ENCODE measurements around the gene EHHADH. TPM values are rescaled to one million over a fixed set of nuclear protein-coding genes. Genes with fewer than 3 reads are reported as not detected.
"Not testable (repeated sequence)": the region's sequence is repeated elsewhere in the genome, so short reads cannot be mapped to it uniquely, and the experiment has no call there.

EHHADH gene
- total RNA-seq, 4 donors from 2014 or later = 7.4 to 23.7 (median 15.6) TPM

DNA sequence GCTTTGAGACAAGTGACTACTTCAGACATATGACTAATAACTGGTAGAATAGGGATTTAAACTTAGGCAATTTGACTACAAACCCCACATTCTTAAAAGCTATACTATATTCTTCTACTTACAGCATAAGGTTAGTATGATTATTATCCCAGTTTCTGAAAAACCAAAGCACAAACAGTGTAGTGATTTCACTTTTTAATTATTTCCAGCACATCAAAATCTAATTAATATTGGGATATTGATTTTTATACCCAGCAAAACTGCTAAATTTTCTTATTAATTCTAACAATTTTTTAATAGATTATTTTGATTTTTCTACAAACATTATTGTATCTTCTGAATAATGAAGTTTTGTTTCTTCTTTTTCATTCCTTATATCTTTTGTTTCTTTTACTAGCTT is 16.9 kb downstream of the EHHADH start:
- intact Hi-C loops (cut with DNase I) = no loop called here
- no peak for TF ChIP-seq POLR2A (IDR thresholded peaks at IDR 0.05)
- TF ChIP-seq, protein P1, sequence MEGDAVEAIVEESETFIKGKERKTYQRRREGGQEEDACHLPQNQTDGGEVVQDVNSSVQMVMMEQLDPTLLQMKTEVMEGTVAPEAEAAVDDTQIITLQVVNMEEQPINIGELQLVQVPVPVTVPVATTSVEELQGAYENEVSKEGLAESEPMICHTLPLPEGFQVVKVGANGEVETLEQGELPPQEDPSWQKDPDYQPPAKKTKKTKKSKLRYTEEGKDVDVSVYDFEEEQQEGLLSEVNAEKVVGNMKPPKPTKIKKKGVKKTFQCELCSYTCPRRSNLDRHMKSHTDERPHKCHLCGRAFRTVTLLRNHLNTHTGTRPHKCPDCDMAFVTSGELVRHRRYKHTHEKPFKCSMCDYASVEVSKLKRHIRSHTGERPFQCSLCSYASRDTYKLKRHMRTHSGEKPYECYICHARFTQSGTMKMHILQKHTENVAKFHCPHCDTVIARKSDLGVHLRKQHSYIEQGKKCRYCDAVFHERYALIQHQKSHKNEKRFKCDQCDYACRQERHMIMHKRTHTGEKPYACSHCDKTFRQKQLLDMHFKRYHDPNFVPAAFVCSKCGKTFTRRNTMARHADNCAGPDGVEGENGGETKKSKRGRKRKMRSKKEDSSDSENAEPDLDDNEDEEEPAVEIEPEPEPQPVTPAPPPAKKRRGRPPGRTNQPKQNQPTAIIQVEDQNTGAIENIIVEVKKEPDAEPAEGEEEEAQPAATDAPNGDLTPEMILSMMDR (IDR thresholded peaks at IDR 0.05) = no peak
- no peaks in the 10 kb centered on the region for H3K9me3 ChIP-seq
- no peaks in the 10 kb centered on the region for H3K27me3 ChIP-seq
- no peak overlapping the region for H3K27ac ChIP-seq
- H3K4me3 ChIP-seq (replicated peaks in 1 of 3) = no peak overlapping the region
- peaks cover 0 to 7% of the 10 kb centered on the region in 2 donors for H3K36me3 ChIP-seq
- DNase-seq = no peak
- no peaks in the 10 kb centered on the region for H3K4me1 ChIP-seq

DNA sequence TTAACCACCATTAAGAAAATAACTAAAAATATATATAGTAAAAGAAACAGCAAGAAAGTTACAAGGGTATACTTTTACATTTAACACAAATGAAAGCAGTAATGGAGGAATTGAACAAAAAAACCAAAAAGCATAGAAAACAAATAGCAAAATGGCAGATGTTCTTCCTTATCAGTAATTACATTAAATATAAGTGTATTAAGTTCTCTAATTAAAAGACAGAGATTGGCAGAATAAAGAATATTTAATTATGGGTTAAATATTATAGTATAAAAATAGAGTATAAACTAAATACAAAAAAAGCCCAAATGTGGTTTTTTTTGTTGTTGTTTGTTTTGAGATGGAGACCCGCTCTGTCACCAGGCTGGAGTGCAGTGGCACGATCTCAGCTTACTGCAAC is 20.5 kb downstream of the EHHADH start:
- H3K9me3 ChIP-seq = no peaks in the 10 kb centered on the region
- no peaks in the 10 kb centered on the region for H3K27me3 ChIP-seq
- TF ChIP-seq POLR2A (IDR thresholded peaks at IDR 0.05) = no peak
- TF ChIP-seq, protein P1 (IDR thresholded peaks at IDR 0.05) = no peak
- DNase-seq = no peak
- no peak overlapping the region for H3K4me3 ChIP-seq (replicated peaks in 1 of 3)
- 93 to 100% methylated on average over 2 of the region's 2 CpGs for WGBS, 2 donors
- H3K27ac ChIP-seq = no peak overlapping the region
- intact Hi-C loops (cut with DNase I) = no loop called here
- H3K4me1 ChIP-seq = no peaks in the 10 kb centered on the region
- H3K36me3 ChIP-seq = peaks cover 0 to 7% of the 10 kb centered on the region in 2 donors

DNA sequence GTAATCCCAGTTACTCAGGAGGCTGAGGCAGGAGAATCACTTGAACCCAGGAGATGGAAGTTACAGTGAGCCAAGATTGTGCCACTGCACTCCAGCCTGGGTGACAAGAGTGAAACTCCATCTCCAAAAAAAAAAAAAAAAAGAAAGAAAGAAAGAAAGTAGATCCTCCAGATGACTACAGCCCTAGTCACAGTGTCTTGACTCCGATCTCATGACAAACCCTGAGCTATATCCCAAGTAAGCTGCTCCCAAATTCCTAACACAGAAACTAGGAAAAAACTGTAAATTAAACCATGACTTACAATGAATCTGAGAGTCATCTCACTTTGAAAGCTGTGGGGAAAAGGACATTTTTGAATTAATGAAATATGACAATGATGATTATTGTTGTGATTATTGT is 27.3 kb downstream of the EHHADH start:
- H3K4me3 ChIP-seq (replicated peaks in 1 of 3); intact Hi-C loops (cut with DNase I); H3K4me1 ChIP-seq; DNase-seq; H3K27ac ChIP-seq; H3K36me3 ChIP-seq; H3K9me3 ChIP-seq; H3K27me3 ChIP-seq: not testable (repeated sequence)
- 94 to 100% methylated on average over 1 of the region's 1 CpG for WGBS, 2 donors

DNA sequence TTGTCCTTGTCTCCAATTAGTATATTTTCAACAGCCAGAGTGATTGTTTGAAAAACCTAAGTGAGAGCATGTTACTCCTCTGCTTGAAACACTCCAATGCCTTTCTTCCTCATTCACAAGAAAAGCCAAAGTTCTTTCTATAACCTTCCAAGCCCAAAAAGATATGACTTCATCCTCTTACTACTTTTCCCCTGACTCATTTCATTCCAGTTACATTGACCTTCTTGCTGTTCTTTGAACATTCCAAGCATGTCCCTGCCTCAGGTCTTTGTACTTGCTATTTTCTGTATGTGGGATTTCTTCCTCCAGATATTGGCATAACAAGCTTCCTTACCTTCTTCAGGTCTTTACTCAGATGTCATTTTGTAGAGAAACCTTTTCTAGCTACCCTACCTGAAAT is 28.3 kb downstream of the EHHADH start:
- Histone ChIP-seq H3K9me3 (no peaks in the 10 kb centered on the region), H3K27ac (no peak overlapping the region), H3K36me3 (no peaks in the 10 kb centered on the region), H3K4me1 (no peaks in the 10 kb centered on the region), H3K4me3 (replicated peaks in 1 of 3) (no peak overlapping the region), H3K27me3 (no peaks in the 10 kb centered on the region)
- no peak for DNase-seq
- intact Hi-C loops (cut with DNase I) = no loop called here
- TF ChIP-seq, protein P1 (IDR thresholded peaks at IDR 0.05) = no peak
- no peak for TF ChIP-seq POLR2A (IDR thresholded peaks at IDR 0.05)

DNA sequence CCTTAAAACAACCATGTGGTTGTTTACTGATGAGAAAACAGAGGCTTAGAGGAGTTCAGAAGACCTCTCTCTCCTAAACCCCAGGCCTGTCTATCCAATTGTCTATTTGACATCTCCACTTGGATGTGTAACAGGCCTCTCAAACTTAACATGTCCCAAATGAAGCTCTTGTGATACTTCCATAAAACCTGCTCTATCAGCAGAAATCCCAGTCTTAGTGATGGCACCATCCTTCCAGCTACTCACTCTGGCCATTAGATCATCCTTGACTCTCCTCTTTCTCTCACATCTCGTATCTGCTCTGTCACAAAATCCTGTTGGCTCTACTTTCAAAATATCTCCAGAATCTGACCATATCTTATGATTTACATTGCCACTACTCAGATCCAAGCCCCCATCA is 28.8 kb downstream of the EHHADH start:
- Histone ChIP-seq H3K4me3 (replicated peaks in 1 of 3) (no peak overlapping the region), H3K9me3 (no peaks in the 10 kb centered on the region), H3K27me3 (no peaks in the 10 kb centered on the region), H3K36me3 (no peaks in the 10 kb centered on the region), H3K27ac (no peak overlapping the region), H3K4me1 (no peaks in the 10 kb centered on the region)
- DNase-seq = no peak
- WGBS, 2 donors = 97% methylated on average over 1 of the region's 1 CpG
- intact Hi-C loops (cut with DNase I) = no loop called here
- no peak for TF ChIP-seq POLR2A (IDR thresholded peaks at IDR 0.05)
- TF ChIP-seq, protein P1 (IDR thresholded peaks at IDR 0.05) = no peak

DNA sequence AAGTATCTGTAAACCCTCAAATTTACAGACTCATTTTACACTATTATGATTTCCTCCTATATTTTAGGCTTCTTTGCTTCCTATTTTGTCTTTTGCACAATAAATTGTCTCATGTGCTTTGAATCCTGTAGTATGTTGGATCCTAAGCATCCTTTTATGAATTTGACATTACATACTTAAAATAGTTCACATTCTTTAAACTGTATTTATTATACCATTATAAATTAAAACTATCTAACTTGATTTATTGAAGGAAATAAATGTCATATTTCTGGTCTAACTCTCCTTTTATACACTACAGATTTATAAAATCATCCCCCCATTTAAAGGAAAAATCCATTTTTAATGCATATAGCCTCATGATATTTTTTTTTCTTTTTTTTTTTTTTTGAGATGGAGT is 32.6 kb downstream of the EHHADH start:
- TF ChIP-seq, protein P1 (IDR thresholded peaks at IDR 0.05) = no peak
- TF ChIP-seq POLR2A (IDR thresholded peaks at IDR 0.05) = no peak
- no peaks in the 10 kb centered on the region for H3K9me3 ChIP-seq
- DNase-seq = no peak
- peaks cover 4 to 5% of the 10 kb centered on the region in 2 donors for H3K4me1 ChIP-seq
- no peak overlapping the region for H3K27ac ChIP-seq
- intact Hi-C loops (cut with DNase I) = no loop called here
- no peaks in the 10 kb centered on the region for H3K27me3 ChIP-seq
- no peak overlapping the region for H3K4me3 ChIP-seq (replicated peaks in 1 of 3)
- no peaks in the 10 kb centered on the region for H3K36me3 ChIP-seq

Data from thyroid gland (tissue), 4 donors.